Progenitor cell of endocrine pancreas (in vitro differentiated cells): ENCODE data around the gene PHKB. TPM values are rescaled to one million over a fixed set of nuclear protein-coding genes. Genes with fewer than 3 reads are reported as not detected.

Experiments
- DNase-seq: peaks from one replicate; pipeline ENCODE4 v3.0.0; 2021; ENCODE audit warnings: low spot score; ENCODE audit not compliant: unreplicated experiment
- H3K27ac Mint-ChIP-seq: 2 replicates; pipeline ENCODE4 v1.8.0; 2021; ENCODE audit warnings: mild to moderate bottlenecking, moderate library complexity, mixed read lengths
- H3K27me3 Mint-ChIP-seq: 2 replicates; pipeline ENCODE4 v1.8.0; 2021; ENCODE audit warnings: mixed read lengths
- H3K36me3 Mint-ChIP-seq: 2 replicates; pipeline ENCODE4 v1.8.0; 2022; ENCODE audit warnings: mixed read lengths; ENCODE audit not compliant: insufficient read depth
- H3K4me1 Mint-ChIP-seq: 2 replicates; pipeline ENCODE4 v1.8.0; 2021; ENCODE audit warnings: low read depth, mixed read lengths
- H3K4me3 Mint-ChIP-seq: 2 replicates; pipeline ENCODE4 v1.8.0; 2021; ENCODE audit warnings: low read depth, mild to moderate bottlenecking, moderate library complexity, mixed read lengths
- H3K9me3 Mint-ChIP-seq: 2 replicates; pipeline ENCODE4 v1.8.0; 2021; ENCODE audit warnings: low read depth, mixed read lengths
- CTCF ChIP-seq: fragments of 200-600 bp; sonication (generic); IDR thresholded peaks from one replicate; pipeline ENCODE4 v1.5.0; 2021; ENCODE audit warnings: antibody characterized with exemption, mild to moderate bottlenecking; ENCODE audit not compliant: unreplicated experiment
- total RNA-seq: library from RNA; stranded (reverse); gene quantifications from 2 replicates; pipeline ENCODE4 v1.2.1, GENCODE V29; 2021

The PHKB gene
- total RNA-seq, 1 donor from 2014 or later: 94.1 TPM

DNA sequence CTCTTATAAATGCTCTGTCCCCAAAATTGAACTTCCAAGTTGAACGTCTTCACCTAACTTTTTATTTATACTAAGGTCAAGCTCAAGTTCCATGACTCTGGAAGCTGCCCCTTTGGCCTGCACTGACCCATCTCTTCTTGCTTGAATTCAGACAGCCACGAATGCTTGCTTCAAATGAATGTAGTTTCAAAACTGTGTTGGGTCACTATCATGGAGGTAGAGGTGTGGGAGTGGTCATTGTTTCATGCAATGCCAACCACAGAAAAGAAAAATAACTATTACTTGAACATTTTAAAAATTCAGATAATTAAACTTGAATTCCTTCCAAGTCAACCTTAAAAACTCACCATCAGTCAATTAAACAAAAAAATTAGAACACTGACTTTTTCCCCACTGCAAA is 2.8 kb upstream of the PHKB start:
- no peak for TF ChIP-seq CTCF
- no peak overlapping the region for H3K4me3 Mint-ChIP-seq

DNA sequence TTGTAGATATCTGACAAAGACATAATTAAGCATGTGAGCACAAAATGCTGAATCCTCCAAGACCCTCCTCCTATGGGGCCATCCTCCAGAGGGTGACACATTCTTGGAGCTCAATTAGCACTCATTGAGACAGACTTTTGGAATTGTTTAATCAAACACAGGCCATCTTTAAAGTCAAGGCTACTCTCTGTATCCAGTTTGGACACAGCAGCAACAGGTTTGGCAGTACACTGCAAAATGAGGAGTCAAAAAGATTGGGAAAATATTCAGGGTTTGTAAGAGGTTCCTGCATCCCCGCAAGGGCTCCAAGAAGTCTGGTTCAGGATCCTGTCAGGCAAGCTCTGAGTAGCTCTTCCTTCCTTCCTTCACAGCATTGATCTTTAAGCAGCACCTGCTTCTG is 1.5 kb upstream of the PHKB start:
- Mint-ChIP-seq H3K4me3 (peak overlapping the region; percentile 96), H3K36me3 (peaks cover 4% of the 10 kb centered on the region), H3K9me3 (no peaks in the 10 kb centered on the region), H3K27ac (peak overlapping the region; percentile 98), H3K4me1 (peaks cover 31% of the 10 kb centered on the region), H3K27me3 (no peaks in the 10 kb centered on the region)
- no peak for TF ChIP-seq CTCF
- DNase-seq: no peak

More for the DNA sequence above, 2.8 kb upstream of the PHKB start:
- H3K9me3 Mint-ChIP-seq: no peaks in the 10 kb centered on the region
- H3K27ac Mint-ChIP-seq: no peak overlapping the region
- peaks cover 4% of the 10 kb centered on the region for H3K36me3 Mint-ChIP-seq
- no peaks in the 10 kb centered on the region for H3K27me3 Mint-ChIP-seq
- DNase-seq: no peak
- peaks cover 27% of the 10 kb centered on the region for H3K4me1 Mint-ChIP-seq

DNA sequence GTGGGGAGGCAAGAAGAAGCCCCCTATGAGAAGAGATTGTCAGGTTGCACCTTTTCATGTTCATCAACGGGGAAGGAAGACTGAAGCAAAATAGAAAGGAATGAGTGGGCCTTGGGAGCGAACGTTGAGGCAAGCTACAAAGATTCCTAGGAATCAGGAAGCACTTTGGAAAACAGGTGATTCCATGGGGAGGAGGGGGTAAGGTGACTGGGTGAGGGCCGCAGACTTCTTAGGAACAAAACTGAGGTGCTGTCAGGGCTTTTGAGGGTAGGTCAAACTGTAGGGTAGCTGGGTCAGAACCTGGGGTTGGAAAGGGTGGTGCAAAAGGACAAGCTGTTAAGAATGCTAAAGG is 796 bp upstream of the PHKB start:
- H3K4me3 Mint-ChIP-seq: peak overlapping the region; percentile 96
- no peaks in the 10 kb centered on the region for H3K27me3 Mint-ChIP-seq
- no peak for TF ChIP-seq CTCF
- H3K4me1 Mint-ChIP-seq: peaks cover 30% of the 10 kb centered on the region
- H3K9me3 Mint-ChIP-seq: no peaks in the 10 kb centered on the region
- H3K27ac Mint-ChIP-seq: peak overlapping the region; percentile 98
- peaks cover 4% of the 10 kb centered on the region for H3K36me3 Mint-ChIP-seq
- DNase-seq: no peak

DNA sequence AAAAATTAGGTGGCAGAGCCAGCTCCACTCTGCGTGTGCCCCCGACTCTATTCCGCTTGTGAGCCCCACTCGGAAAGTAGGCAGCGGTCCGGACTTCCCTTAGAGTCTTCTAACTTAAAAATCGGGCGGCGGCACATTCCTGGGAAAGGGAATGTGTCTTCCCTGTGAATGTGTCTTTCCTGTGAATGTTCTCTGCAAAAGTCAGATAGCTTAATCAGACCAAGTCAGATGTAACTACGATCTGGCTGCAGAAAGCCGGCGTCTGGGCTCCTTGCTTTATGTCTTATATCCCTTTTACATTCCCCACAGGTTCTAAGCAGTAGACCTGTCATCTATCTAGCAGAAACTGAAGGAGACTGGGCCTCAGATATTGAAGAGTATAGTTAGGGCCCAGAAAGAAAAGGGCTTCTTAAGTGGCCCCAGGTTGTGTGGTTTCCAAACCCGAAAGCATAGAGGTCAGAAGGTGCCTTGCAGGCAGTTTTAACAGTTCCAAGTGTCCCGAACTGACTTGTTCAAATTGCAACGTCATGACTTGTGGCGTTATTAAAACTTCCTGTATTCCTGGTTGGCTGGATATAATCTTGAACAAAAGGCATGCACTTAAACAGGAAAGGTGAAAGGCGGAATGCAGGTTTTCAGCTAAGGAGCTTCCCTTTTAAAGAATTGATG is 601 bp downstream of the PHKB start:
- Mint-ChIP-seq H3K4me3 (peak overlapping the region; percentile 96), H3K27ac (peak overlapping the region; percentile 99), H3K4me1 (peaks cover 30% of the 10 kb centered on the region), H3K9me3 (no peaks in the 10 kb centered on the region), H3K27me3 (no peaks in the 10 kb centered on the region), H3K36me3 (peaks cover 1% of the 10 kb centered on the region)
- DNase-seq: no peak
- no peak for TF ChIP-seq CTCF

DNA sequence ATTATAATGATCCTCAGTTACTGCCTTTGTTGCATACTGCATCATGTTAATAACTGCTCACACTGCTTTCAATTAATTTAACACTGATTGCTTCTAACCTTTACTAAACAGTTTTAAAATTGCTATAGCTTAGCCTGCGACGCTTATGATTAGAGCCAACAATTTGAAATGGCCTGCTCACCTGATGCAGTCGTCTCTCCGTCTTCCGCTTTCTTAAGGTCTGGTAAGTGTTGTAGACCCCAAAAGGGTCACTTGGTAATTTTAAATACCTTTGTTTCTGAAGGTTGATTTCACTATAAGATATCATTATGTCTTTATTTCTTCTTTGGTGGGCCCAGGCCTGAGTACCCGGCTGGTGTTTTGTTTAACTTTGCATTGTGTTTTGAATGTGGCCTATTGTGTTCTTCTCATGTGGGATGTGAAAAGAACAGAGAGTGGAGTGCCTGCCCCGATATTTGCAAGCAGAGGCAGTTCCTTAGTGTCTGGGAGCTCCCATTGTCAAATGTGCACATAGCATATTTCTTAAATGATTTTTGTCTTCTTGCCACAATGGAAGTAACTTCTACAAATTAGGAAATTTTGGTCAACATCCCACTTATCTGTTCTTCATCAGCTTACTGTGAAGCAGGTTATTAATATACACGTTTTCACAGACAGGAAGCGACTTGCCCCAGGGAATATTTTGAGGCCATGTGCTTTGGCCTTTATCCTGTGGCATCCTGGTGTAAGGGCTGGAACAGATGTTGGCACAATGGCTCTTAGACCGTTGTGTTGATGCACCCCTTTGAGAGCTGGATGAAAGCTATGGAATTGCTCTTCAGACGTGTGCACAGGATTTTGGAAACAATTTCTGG is 2.9 kb downstream of the PHKB start:
- Mint-ChIP-seq H3K36me3 (no peaks in the 10 kb centered on the region), H3K27me3 (no peaks in the 10 kb centered on the region), H3K27ac (peak overlapping the region; percentile 49), H3K4me3 (no peak overlapping the region), H3K4me1 (peaks cover 34% of the 10 kb centered on the region), H3K9me3 (no peaks in the 10 kb centered on the region)
- no peak for DNase-seq
- no peak for TF ChIP-seq CTCF
